Measurements from ENCODE around the gene IDH3B. TPM values are rescaled to one million over a fixed set of nuclear protein-coding genes. Genes with fewer than 3 reads are reported as not detected.

The IDH3B gene
- total RNA-seq, 6 experiments from 2014 or later = 37.6 to 78.1 (median 43.6) TPM

- no peak for DNase-seq
- H3K27ac ChIP-seq = no peak overlapping the region
- 0% methylated on average over 1 of the region's 1 CpG for WGBS (ENCODE audit: insufficient coverage, low coverage, low lambda C conversion rate, missing lambda C conversion rate)
- no peaks in the 10 kb centered on the region for H3K9me3 ChIP-seq
- no peak for ATAC-seq
- H3K4me3 ChIP-seq = no peak overlapping the region
- no peaks in the 10 kb centered on the region for H3K27me3 ChIP-seq
- no peaks in the 10 kb centered on the region for H3K36me3 ChIP-seq
- intact Hi-C loops (cut with DNase I) = loop anchor here in 1 of 2 donors (10.0 kb wide), 1 partner anchor 105 kb away; the partner anchor contains the start of gene TMC2
- no peak for TF ChIP-seq CTCF (IDR thresholded peaks at IDR 0.05)
- TF ChIP-seq POLR2A (IDR thresholded peaks at IDR 0.05) = no peak
- H3K4me1 ChIP-seq = no peaks in the 10 kb centered on the region
Measured at GRCh38 chr20:2640260-2640659, 23.8 kb downstream of the IDH3B start.

- H3K4me1 ChIP-seq = peaks cover 0 to 7% (median 0%) of the 10 kb centered on the region in 4 donors
- no peaks in the 10 kb centered on the region for H3K27me3 ChIP-seq
- no peak overlapping the region for H3K27ac ChIP-seq
- no peak overlapping the region for H3K4me3 ChIP-seq
- no peaks in the 10 kb centered on the region for H3K9me3 ChIP-seq
- intact Hi-C loops (cut with DNase I) = no loop called here
- no peak for ATAC-seq
- no peaks in the 10 kb centered on the region for H3K36me3 ChIP-seq
- no peak for DNase-seq
- 10% methylated on average over 2 of the region's 6 CpGs for WGBS (ENCODE audit: insufficient coverage, low coverage, low lambda C conversion rate, missing lambda C conversion rate)
- TF ChIP-seq POLR2A (IDR thresholded peaks at IDR 0.05) (no peak), CTCF (IDR thresholded peaks at IDR 0.05) (no peak)
Measured at GRCh38 chr20:2637246-2637645, 26.8 kb downstream of the IDH3B start.

GRCh38 chr20:2633381-2633780 lies 30.6 kb downstream of the IDH3B start:
- Histone ChIP-seq H3K27me3 (no peaks in the 10 kb centered on the region), H3K9me3 (no peaks in the 10 kb centered on the region), H3K4me3 (no peak overlapping the region), H3K27ac (no peak overlapping the region), H3K4me1 (peaks cover 0 to 7% (median 0%) of the 10 kb centered on the region in 4 donors), H3K36me3 (no peaks in the 10 kb centered on the region)
- DNase-seq (no peak), ATAC-seq (peak; percentile 57 to 85 (median 80))
- TF ChIP-seq POLR2A (IDR thresholded peaks at IDR 0.05) = no peak
- no peak for TF ChIP-seq CTCF (IDR thresholded peaks at IDR 0.05)
- intact Hi-C loops (cut with DNase I) = no loop called here
- 5% methylated on average over 1 of the region's 1 CpG for WGBS (ENCODE audit: insufficient coverage, low coverage, low lambda C conversion rate, missing lambda C conversion rate)

- no peak for TF ChIP-seq POLR2A (IDR thresholded peaks at IDR 0.05)
- no peak for TF ChIP-seq CTCF (IDR thresholded peaks at IDR 0.05)
- Histone ChIP-seq H3K4me3 (no peak overlapping the region), H3K27ac (no peak overlapping the region), H3K4me1 (peaks cover 0 to 7% (median 0%) of the 10 kb centered on the region in 4 donors), H3K36me3 (no peaks in the 10 kb centered on the region), H3K9me3 (no peaks in the 10 kb centered on the region), H3K27me3 (no peaks in the 10 kb centered on the region)
- 21% methylated on average over 1 of the region's 1 CpG for WGBS (ENCODE audit: insufficient coverage, low coverage, low lambda C conversion rate, missing lambda C conversion rate)
- intact Hi-C loops (cut with DNase I) = no loop called here
- no peak for DNase-seq
- no peak for ATAC-seq
Measured at GRCh38 chr20:2631228-2631627, 32.8 kb downstream of the IDH3B start.
